Endothelial cell of umbilical vein (primary cell): ENCODE results near the gene MAP6D1.

Experiments used
- CTCF ChIP-seq, 2 donors: IDR thresholded peaks; 1 replicate in 1 of 2; 2 replicates in 1 of 2; pipeline ENCODE4 v1.5.1; 2011; ENCODE audit warnings: low read length in 2 of 2, mild to moderate bottlenecking in 2 of 2, moderate library complexity in 2 of 2, control low read depth in 1 of 2, inconsistent platforms in 1 of 2, low read depth in 1 of 2; ENCODE audit not compliant: insufficient read depth in 1 of 2; ENCODE audit errors: extremely low read depth in 1 of 2
- EZH2 ChIP-seq: IDR thresholded peaks from 2 replicates; pipeline ENCODE4 v1.6.1; 2012; ENCODE audit warnings: borderline replicate concordance, low read depth, mild to moderate bottlenecking, moderate library complexity, low read length, inconsistent platforms; ENCODE audit not compliant: severe bottlenecking
- FOS ChIP-seq: IDR thresholded peaks from 2 replicates; pipeline ENCODE4 v1.6.1; 2011; ENCODE audit warnings: mild to moderate bottlenecking, low read length, moderate library complexity, borderline replicate concordance; ENCODE audit not compliant: insufficient read depth
- JUN ChIP-seq: IDR thresholded peaks from 2 replicates; pipeline ENCODE4 v1.6.1; 2011; ENCODE audit warnings: borderline replicate concordance, low read depth; ENCODE audit not compliant: insufficient read length, insufficient read depth
- POLR2A ChIP-seq: IDR thresholded peaks from 2 replicates; pipeline ENCODE4 v1.6.1; 2012; ENCODE audit warnings: low read depth, mild to moderate bottlenecking, control low read depth, low read length
- POLR2AphosphoS5 ChIP-seq: IDR thresholded peaks from 2 replicates; pipeline ENCODE4 v1.6.1; 2012; ENCODE audit warnings: low read depth, mild to moderate bottlenecking, control low read depth, low read length, moderate library complexity; ENCODE audit not compliant: insufficient read depth

GRCh38 chr3:183794452-183794851, 30.9 kb downstream of the MAP6D1 start:
- TF ChIP-seq CTCF (IDR thresholded peaks at IDR 0.05; ENCODE audit: extremely low read depth in 1 of 2, insufficient read depth in 1 of 2, low read depth in 1 of 2, low read length in 2 of 2), result no peak
- TF ChIP-seq POLR2A, result no peak
- no peak for TF ChIP-seq POLR2AphosphoS5
- no peak for TF ChIP-seq EZH2
- no peak for TF ChIP-seq JUN
- TF ChIP-seq FOS, result no peak
